Measurements from ENCODE around the gene PROS1.
A peak's percentile ranks its signal among the peaks of the same experiment; 100 is the strongest.

Gene PROS1
- long read RNA-seq, donor 1, transcript PROS1-202 (15 exons, 3,583 nt), result major isoform, 8 of 14 reads
- long read RNA-seq, donor 1, partial matches to known transcripts, result 0 of 14 reads
- long read RNA-seq, donor 1, other reads (novel, unspliced or antisense), result 5 of 14 reads
- long read RNA-seq, donor 2, partial matches to known transcripts, result 11 of 16 reads
- long read RNA-seq, donor 2, other reads (novel, unspliced or antisense), result 0 of 16 reads
- long read RNA-seq, donor 3, partial matches to known transcripts, result 0 of 1 reads
- long read RNA-seq, donor 3, other reads (novel, unspliced or antisense), result 0 of 1 reads
- long read RNA-seq, donor 4, transcript PROS1-202 (15 exons, 3,583 nt), result major isoform, 6 of 6 reads
- long read RNA-seq, donor 4, partial matches to known transcripts, result 0 of 6 reads
- long read RNA-seq, donor 4, other reads (novel, unspliced or antisense), result 0 of 6 reads
- long read RNA-seq, donor 5, partial matches to known transcripts, result 0 of 9 reads
- long read RNA-seq, donor 5, other reads (novel, unspliced or antisense), result 5 of 9 reads
- long read RNA-seq, donor 6, partial matches to known transcripts, result 32 of 36 reads
- long read RNA-seq, donor 6, other reads (novel, unspliced or antisense), result 0 of 36 reads
- long read RNA-seq, donor 7, transcript PROS1-202 (15 exons, 3,583 nt), result major isoform, 10 of 10 reads
- long read RNA-seq, donor 7, partial matches to known transcripts, result 0 of 10 reads
- long read RNA-seq, donor 7, other reads (novel, unspliced or antisense), result 0 of 10 reads
- long read RNA-seq, donor 8, transcript PROS1-202 (15 exons, 3,583 nt), result major isoform, 8 of 9 reads
- long read RNA-seq, donor 8, partial matches to known transcripts, result 0 of 9 reads
- long read RNA-seq, donor 8, other reads (novel, unspliced or antisense), result 0 of 9 reads

GRCh38 chr3:93973131-93974126, at the start of gene PROS1:
Gene PROS1 (minus strand): TSS chr3:93973896. CDS start chr3:93973749, 147 bp downstream.
- DNase-seq, result peak; percentile 92

- DNase-seq, result no peak
Measured at GRCh38 chr3:94020293-94020692, 46.6 kb upstream of the PROS1 start.

- DNase-seq, result no peak
Measured at GRCh38 chr3:94019659-94020058, 46.0 kb upstream of the PROS1 start.

GRCh38 chr3:94015025-94015424, 41.3 kb upstream of the PROS1 start:
- DNase-seq, result no peak

- no peak for DNase-seq
Measured at GRCh38 chr3:94012185-94012584, 38.5 kb upstream of the PROS1 start.

GRCh38 chr3:94011233-94011711, 37.6 kb upstream of the PROS1 start:
- DNase-seq, result no peak

- no peak for DNase-seq
Measured at GRCh38 chr3:94009608-94010007, 35.9 kb upstream of the PROS1 start.

- no peak for DNase-seq
Measured at GRCh38 chr3:94008253-94008652, 34.6 kb upstream of the PROS1 start.

GRCh38 chr3:94004301-94004910, 30.7 kb upstream of the PROS1 start:
- DNase-seq, result no peak

- DNase-seq, result no peak
Measured at GRCh38 chr3:94001827-94002495, 28.3 kb upstream of the PROS1 start.

- no peak for DNase-seq
Measured at GRCh38 chr3:94001191-94001590, 27.5 kb upstream of the PROS1 start.

GRCh38 chr3:93994056-93994455, 20.4 kb upstream of the PROS1 start:
- no peak for DNase-seq

GRCh38 chr3:93992207-93992606, 18.5 kb upstream of the PROS1 start:
- DNase-seq, result no peak

- DNase-seq, result no peak
Measured at GRCh38 chr3:93991631-93992030, 17.9 kb upstream of the PROS1 start.

GRCh38 chr3:93989241-93989640, 15.5 kb upstream of the PROS1 start:
- no peak for DNase-seq

GRCh38 chr3:93988764-93989163, 15.1 kb upstream of the PROS1 start:
- no peak for DNase-seq

- no peak for DNase-seq
Measured at GRCh38 chr3:93988283-93988682, 14.6 kb upstream of the PROS1 start.

- DNase-seq, result no peak
Measured at GRCh38 chr3:93984618-93985017, 10.9 kb upstream of the PROS1 start.

- DNase-seq, result no peak
Measured at GRCh38 chr3:93983408-93983807, 9.7 kb upstream of the PROS1 start.

GRCh38 chr3:93981649-93982048, 8.0 kb upstream of the PROS1 start:
- DNase-seq, result no peak
